Testis (tissue), 2 donors: ENCODE results near the gene NDUFS3.

Source experiments
- POLR2A ChIP-seq: fragments of 450-650 bp; IDR thresholded peaks from one replicate; pipeline ENCODE4 v1.6.1; 2017; ENCODE audit warnings: antibody characterized with exemption, mild to moderate bottlenecking, moderate library complexity
- TF ChIP-seq, protein P1 (sequence below), 3 experiments: fragments of 450-650 bp in 2 of 3; fragments of 200-600 bp in 1 of 3; sonication (generic) in 1 of 3; IDR thresholded peaks; one replicate each; pipeline ENCODE4 v1.5.1; 2016 to 2019; ENCODE audit warnings: antibody characterized with exemption in 3 of 3, mild to moderate bottlenecking in 2 of 3, moderate library complexity in 1 of 3

DNA sequence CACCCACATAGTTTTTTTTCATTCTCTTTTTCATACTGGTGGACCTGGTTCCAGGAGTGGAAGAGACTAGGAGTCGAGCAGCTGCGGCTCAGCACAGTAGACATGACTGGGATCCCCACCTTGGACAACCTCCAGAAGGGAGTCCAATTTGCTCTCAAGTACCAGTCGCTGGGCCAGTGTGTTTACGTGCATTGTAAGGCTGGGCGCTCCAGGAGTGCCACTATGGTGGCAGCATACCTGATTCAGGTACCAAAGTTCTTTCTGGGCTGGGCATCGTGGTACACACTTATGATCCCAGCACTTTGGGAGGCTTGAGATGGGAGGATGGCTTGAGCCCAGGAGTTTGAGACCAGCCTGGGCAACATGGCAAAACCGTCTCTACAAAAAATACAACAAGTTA lies 9.2 kb upstream of the NDUFS3 start:
- TF ChIP-seq, protein P1, sequence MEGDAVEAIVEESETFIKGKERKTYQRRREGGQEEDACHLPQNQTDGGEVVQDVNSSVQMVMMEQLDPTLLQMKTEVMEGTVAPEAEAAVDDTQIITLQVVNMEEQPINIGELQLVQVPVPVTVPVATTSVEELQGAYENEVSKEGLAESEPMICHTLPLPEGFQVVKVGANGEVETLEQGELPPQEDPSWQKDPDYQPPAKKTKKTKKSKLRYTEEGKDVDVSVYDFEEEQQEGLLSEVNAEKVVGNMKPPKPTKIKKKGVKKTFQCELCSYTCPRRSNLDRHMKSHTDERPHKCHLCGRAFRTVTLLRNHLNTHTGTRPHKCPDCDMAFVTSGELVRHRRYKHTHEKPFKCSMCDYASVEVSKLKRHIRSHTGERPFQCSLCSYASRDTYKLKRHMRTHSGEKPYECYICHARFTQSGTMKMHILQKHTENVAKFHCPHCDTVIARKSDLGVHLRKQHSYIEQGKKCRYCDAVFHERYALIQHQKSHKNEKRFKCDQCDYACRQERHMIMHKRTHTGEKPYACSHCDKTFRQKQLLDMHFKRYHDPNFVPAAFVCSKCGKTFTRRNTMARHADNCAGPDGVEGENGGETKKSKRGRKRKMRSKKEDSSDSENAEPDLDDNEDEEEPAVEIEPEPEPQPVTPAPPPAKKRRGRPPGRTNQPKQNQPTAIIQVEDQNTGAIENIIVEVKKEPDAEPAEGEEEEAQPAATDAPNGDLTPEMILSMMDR (IDR thresholded peaks at IDR 0.05), result no peak
- TF ChIP-seq POLR2A, result no peak
